GM06990 (cell line): ENCODE results near the gene FAT1.
"Not testable (repeated sequence)": the region's sequence is repeated elsewhere in the genome, so short reads cannot be mapped to it uniquely, and the experiment has no call there.

Experiments
- DNase-seq: peaks from one replicate; pipeline ENCODE4 v3.0.0-alpha.2; 2011; ENCODE audit not compliant: insufficient read length; ENCODE audit errors: extremely low read depth
- H3K27me3 ChIP-seq: replicated peaks from 2 replicates; pipeline ENCODE4 v1.6.0; 2011; ENCODE audit warnings: low read length; ENCODE audit not compliant: control insufficient read depth, insufficient read depth
- H3K36me3 ChIP-seq: 2 replicates; pipeline ENCODE4 v1.5.1; 2011; ENCODE audit warnings: low read length; ENCODE audit not compliant: control insufficient read depth, insufficient read depth
- H3K4me3 ChIP-seq: replicated peaks from 2 replicates; pipeline ENCODE4 v1.5.1; 2011; ENCODE audit warnings: low read depth, mild to moderate bottlenecking, control low read depth, low read length
- TF ChIP-seq, protein P1 (sequence below): IDR thresholded peaks from 2 replicates; pipeline ENCODE4 v1.5.1; 2011; ENCODE audit warnings: low read length, control low read depth, mild to moderate bottlenecking, inconsistent platforms; ENCODE audit not compliant: insufficient read depth, poor library complexity, severe bottlenecking

The FAT1 gene

DNA sequence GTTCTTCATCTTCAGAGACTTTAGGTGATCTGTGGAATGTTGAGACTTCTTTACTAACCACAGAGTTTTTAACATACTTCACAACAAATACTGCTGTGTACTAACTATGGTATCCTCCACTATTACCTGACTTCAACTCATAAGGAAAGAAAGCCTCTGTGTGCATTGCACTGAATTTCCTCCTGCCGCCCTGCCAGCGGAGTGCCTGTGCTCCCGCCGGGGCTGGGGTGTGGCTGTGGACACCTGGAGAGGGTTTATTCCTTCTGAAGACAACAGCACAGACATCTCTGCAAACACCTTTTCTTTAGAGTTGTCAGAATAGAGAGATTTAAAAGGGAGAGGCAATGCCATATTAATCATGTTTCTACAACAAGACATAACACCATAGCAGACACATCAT, 63.3 kb downstream of the FAT1 start:
- Histone ChIP-seq H3K4me3 (no peak overlapping the region), H3K27me3 (no peaks in the 10 kb centered on the region), H3K36me3 (no peaks in the 10 kb centered on the region)
- TF ChIP-seq, protein P1, sequence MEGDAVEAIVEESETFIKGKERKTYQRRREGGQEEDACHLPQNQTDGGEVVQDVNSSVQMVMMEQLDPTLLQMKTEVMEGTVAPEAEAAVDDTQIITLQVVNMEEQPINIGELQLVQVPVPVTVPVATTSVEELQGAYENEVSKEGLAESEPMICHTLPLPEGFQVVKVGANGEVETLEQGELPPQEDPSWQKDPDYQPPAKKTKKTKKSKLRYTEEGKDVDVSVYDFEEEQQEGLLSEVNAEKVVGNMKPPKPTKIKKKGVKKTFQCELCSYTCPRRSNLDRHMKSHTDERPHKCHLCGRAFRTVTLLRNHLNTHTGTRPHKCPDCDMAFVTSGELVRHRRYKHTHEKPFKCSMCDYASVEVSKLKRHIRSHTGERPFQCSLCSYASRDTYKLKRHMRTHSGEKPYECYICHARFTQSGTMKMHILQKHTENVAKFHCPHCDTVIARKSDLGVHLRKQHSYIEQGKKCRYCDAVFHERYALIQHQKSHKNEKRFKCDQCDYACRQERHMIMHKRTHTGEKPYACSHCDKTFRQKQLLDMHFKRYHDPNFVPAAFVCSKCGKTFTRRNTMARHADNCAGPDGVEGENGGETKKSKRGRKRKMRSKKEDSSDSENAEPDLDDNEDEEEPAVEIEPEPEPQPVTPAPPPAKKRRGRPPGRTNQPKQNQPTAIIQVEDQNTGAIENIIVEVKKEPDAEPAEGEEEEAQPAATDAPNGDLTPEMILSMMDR, result no peak
- no peak for DNase-seq

DNA sequence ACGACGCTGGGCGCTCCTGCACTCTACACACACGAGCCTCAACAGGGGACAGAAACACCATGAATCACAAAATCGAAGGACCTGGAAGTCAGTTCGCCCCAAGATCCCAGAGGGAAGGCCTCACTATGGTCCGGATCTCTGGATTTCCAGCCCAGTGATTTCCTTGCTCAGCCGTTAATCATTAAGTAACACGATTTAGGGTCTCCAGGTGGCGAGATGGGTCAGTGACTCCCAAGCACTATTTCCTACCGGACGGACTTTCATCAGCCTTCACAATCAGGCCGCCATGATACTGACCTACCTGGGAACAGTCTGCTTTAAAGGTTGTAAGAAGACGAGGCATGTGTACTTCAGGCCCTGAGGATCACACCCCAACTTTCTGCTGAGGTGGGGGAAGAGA, 63.7 kb downstream of the FAT1 start:
- TF ChIP-seq, protein P1, result no peak
- no peak for DNase-seq
- Histone ChIP-seq H3K4me3 (no peak overlapping the region), H3K36me3 (no peaks in the 10 kb centered on the region), H3K27me3 (no peaks in the 10 kb centered on the region)

DNA sequence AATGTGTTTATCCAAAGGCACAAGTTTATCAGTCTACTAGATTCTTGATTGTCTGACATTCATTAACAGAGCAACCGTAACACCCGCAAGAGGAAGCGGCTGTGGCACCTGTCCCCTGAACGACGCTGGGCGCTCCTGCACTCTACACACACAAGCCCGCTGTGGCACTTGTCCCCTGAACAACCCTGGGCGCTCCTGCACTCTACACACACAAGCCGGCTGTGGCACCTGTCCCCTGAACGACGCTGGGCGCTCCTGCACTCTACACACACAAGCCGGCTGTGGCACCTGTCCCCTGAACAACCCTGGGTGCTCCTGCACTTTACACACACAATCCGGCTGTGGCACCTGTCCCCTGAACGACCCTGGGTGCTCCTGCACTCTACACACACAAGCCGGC, 64.2 kb downstream of the FAT1 start:
- H3K27me3 ChIP-seq, H3K4me3 ChIP-seq, H3K36me3 ChIP-seq, DNase-seq: not testable (repeated sequence)

DNA sequence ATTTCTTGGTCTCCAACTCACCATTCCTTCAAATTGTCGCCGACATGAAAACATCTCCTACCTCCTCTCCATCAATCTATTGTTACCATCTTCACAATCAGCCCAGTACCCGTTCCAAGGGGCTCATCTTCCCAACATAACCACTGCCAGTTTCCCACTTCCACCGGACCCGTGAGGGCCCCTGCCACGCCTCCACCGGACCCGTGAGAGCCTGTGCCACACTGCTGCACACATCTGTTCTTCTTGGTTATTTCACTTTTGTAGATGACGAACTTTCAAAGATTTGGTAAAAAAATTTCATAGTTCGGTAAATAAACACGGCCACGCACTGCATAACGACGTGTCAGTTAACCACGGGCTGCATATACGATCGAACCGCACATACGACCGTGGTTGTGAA, 65.0 kb downstream of the FAT1 start:
- DNase-seq, result no peak
- no peak overlapping the region for H3K4me3 ChIP-seq
- no peaks in the 10 kb centered on the region for H3K27me3 ChIP-seq
- no peaks in the 10 kb centered on the region for H3K36me3 ChIP-seq
- TF ChIP-seq, protein P1, result no peak

DNA sequence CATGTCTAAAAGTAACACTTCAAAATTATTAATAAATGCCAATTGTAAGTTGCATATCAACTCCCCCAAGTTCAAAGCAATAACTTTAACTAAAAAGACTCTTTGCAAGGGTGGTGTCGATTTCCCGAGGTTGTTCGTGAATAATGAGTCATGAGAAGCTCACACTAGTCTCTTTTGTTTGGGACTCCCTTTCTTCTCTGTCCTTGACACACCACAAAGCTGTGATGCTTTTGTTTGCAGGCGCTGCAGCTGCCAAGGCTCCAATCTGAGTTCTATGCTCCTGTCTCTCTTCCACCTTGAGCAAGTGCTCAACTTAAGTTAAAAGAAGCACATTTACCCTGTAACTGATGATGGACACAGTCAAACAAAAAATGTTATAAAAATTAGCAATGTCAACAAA, 65.9 kb downstream of the FAT1 start:
- H3K4me3 ChIP-seq, result no peak overlapping the region
- H3K36me3 ChIP-seq, result no peaks in the 10 kb centered on the region
- TF ChIP-seq, protein P1, result no peak
- DNase-seq, result no peak
- H3K27me3 ChIP-seq, result no peaks in the 10 kb centered on the region

DNA sequence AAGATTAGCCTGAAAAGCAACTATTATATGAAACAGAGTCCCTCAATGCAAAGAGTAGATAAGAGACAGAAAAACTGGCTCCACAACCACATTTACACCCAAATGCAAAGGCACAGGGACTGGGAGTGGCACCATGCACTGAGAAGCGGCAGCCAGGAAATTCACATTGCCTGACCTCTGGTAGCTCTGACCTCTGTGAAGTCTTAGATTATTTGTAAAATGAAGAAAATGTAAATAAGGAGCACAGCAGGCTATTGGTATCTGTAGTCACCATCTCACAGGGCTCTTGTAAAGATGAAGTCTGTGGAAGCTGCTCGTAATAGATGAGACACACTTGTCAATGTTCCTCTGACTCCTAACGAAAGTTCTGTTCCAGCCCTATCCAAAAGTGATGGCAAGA, 69.7 kb downstream of the FAT1 start:
- H3K36me3 ChIP-seq, result no peaks in the 10 kb centered on the region
- H3K27me3 ChIP-seq, result no peaks in the 10 kb centered on the region
- DNase-seq, result no peak
- TF ChIP-seq, protein P1, result no peak
- no peak overlapping the region for H3K4me3 ChIP-seq
